ENCODE measurements around the gene CYBA.

- no peak for TF ChIP-seq CTCF (IDR thresholded peaks at IDR 0.05)
- TF ChIP-seq POLR2A (IDR thresholded peaks at IDR 0.05): no peak
Measured at GRCh38 chr16:88622125-88622524, 28.7 kb downstream of the CYBA start.
